ENCODE results near the gene EPB41L4B.

The EPB41L4B gene

DNA sequence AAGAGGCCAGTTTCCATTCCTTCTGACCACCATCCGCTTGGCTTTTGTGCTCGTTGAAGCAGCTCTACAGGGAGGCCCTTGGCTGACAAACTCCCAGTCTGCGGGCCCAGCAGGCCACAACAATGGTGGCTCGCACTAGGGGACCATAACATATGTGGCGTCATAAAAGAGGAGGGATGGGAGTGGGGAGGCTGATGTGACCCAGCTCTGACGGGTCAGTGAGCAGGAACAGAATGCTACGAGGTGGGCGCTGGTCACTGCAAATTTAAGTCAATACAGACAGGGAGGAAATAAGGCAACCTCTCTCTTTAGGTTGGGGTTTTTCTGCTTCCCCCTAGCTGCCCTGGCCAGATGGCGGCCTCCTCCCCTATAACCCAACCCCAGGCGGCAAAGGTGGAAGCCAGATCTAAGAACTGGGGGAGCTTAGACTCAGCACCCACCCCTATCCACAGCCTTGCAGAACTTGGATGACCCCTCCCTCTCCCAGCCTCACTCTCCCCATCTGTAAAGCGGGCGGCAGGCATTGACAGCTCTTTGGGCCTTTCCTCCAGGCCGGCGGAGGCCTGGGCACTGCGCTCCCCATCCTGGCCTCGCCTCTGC lies 154.6 kb downstream of the EPB41L4B start:
- in situ Hi-C loops (cut with MboI; ENCODE audit: low pct_unique_long_range_greater_than_20kb, low sequenced_read_pairs, unreplicated experiment) = no loop called here
- TF ChIP-seq, protein P1, sequence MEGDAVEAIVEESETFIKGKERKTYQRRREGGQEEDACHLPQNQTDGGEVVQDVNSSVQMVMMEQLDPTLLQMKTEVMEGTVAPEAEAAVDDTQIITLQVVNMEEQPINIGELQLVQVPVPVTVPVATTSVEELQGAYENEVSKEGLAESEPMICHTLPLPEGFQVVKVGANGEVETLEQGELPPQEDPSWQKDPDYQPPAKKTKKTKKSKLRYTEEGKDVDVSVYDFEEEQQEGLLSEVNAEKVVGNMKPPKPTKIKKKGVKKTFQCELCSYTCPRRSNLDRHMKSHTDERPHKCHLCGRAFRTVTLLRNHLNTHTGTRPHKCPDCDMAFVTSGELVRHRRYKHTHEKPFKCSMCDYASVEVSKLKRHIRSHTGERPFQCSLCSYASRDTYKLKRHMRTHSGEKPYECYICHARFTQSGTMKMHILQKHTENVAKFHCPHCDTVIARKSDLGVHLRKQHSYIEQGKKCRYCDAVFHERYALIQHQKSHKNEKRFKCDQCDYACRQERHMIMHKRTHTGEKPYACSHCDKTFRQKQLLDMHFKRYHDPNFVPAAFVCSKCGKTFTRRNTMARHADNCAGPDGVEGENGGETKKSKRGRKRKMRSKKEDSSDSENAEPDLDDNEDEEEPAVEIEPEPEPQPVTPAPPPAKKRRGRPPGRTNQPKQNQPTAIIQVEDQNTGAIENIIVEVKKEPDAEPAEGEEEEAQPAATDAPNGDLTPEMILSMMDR (IDR thresholded peaks at IDR 0.05; ENCODE audit: extremely low read depth, insufficient read depth, missing control alignments) = no peak
- DNase-seq (ENCODE audit: low spot score) = no peak

DNA sequence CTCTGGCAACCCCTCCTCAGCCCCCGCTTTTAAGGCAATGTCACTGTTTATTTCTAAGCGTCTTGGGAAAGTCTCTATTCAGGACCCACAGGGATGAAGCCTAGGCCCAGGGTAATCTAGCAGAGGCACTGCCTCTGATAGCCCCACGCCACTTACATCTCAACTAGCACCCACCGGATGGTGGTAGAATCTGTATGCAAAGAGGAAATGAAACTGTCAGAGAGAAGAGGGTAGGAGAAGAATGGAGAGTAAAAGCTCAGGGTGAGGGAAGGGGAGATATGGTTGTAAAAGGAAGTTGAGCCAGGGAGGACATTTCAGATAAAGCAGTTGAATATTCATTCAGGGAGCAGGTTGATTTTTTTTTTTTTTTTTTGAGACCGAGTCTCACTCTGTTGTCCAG lies 156.8 kb downstream of the EPB41L4B start:
- in situ Hi-C loops (cut with MboI; ENCODE audit: low pct_unique_long_range_greater_than_20kb, low sequenced_read_pairs, unreplicated experiment) = no loop called here
- no peak for DNase-seq (ENCODE audit: low spot score)
- TF ChIP-seq, protein P1 (IDR thresholded peaks at IDR 0.05; ENCODE audit: extremely low read depth, insufficient read depth, missing control alignments) = no peak

DNA sequence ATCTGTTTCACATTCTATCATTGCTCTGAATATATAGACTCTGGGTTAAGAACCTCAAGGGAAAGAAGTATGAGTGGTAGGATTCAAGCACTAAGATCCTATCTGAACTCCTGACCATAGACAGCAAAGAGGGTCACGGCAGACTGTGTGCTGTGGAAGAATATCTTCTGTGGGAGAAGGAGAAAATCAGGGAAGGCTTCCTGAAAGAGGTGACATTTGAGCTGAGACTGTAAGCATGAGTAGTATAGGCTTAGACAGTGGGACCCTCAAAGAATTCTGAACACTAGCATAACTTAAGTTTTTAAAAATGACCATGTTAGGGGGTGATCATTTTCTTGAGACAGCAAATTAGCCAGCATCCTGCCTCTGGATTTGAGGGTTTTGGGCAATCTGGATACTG lies 157.7 kb downstream of the EPB41L4B start:
- TF ChIP-seq, protein P1 (IDR thresholded peaks at IDR 0.05; ENCODE audit: extremely low read depth, insufficient read depth, missing control alignments) = no peak
- DNase-seq (ENCODE audit: low spot score) = no peak
- in situ Hi-C loops (cut with MboI; ENCODE audit: low pct_unique_long_range_greater_than_20kb, low sequenced_read_pairs, unreplicated experiment) = no loop called here

- in situ Hi-C loops (cut with MboI; ENCODE audit: low pct_unique_long_range_greater_than_20kb, low sequenced_read_pairs, unreplicated experiment) = no loop called here
- TF ChIP-seq, protein P1 (IDR thresholded peaks at IDR 0.05; ENCODE audit: extremely low read depth, insufficient read depth, missing control alignments) = no peak
- DNase-seq (ENCODE audit: low spot score) = no peak
These were observed 158.2 kb downstream of the EPB41L4B start for GRCh38 chr9:109162677-109163076.

DNA sequence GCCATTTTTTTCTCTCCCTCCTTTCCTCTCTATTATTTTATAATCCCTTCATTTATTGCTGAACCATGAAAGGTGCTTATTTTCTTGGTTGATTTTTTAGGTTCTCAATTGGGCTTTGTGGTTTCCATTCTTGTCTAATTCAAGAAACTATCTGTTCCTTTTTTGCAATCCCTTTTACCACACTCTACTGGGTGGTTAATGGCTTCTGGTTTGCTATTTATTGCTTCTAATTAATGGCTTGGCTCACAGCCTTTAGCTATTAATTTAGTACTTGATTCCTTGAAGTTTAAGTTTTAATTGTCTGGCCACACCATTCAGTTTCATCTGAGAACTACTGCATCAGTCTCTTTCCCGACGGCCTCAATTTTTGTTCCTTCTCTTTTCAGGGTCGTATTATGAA lies 159.4 kb downstream of the EPB41L4B start:
- DNase-seq (ENCODE audit: low spot score) = no peak
- TF ChIP-seq, protein P1 (IDR thresholded peaks at IDR 0.05; ENCODE audit: extremely low read depth, insufficient read depth, missing control alignments) = no peak
- in situ Hi-C loops (cut with MboI; ENCODE audit: low pct_unique_long_range_greater_than_20kb, low sequenced_read_pairs, unreplicated experiment) = no loop called here

- in situ Hi-C loops (cut with MboI; ENCODE audit: low pct_unique_long_range_greater_than_20kb, low sequenced_read_pairs, unreplicated experiment) = no loop called here
- TF ChIP-seq, protein P1 (IDR thresholded peaks at IDR 0.05; ENCODE audit: extremely low read depth, insufficient read depth, missing control alignments) = no peak
- no peak for DNase-seq (ENCODE audit: low spot score)
These were observed 161.3 kb downstream of the EPB41L4B start for GRCh38 chr9:109159583-109159982.

All from GM13977 (cell line).